Parathyroid adenoma (tissue), 2 donors: ENCODE measurements around the gene ESYT3.
"Not testable (repeated sequence)": the region's sequence is repeated elsewhere in the genome, so short reads cannot be mapped to it uniquely, and the experiment has no call there.

Experiments
- H2AFZ ChIP-seq: fragments of 300-600 bp; sonication (generic); one replicate; pipeline ENCODE4 v1.7.0; 2017; ENCODE audit warnings: antibody characterized with exemption, mild to moderate bottlenecking
- H3K27ac ChIP-seq: fragments of 300-600 bp; sonication (generic); one replicate; pipeline ENCODE4 v1.7.0; 2017
- H3K27me3 ChIP-seq: fragments of 300-600 bp; sonication (generic); one replicate; pipeline ENCODE4 v1.7.0; 2017; ENCODE audit warnings: low read length; ENCODE audit not compliant: control insufficient read depth, insufficient read depth
- H3K36me3 ChIP-seq: fragments of 300-600 bp; sonication (generic); one replicate; pipeline ENCODE4 v1.7.0; 2017; ENCODE audit warnings: low read length; ENCODE audit not compliant: control insufficient read depth, insufficient read depth
- H3K4me1 ChIP-seq: fragments of 300-600 bp; sonication (generic); one replicate; pipeline ENCODE4 v1.7.0; 2017; ENCODE audit warnings: control low read depth
- H3K4me2 ChIP-seq: fragments of 300-600 bp; sonication (generic); one replicate; pipeline ENCODE4 v1.7.0; 2017; ENCODE audit warnings: low read length
- H3K4me3 ChIP-seq: fragments of 300-600 bp; sonication (generic); one replicate; pipeline ENCODE4 v1.7.0; 2017; ENCODE audit warnings: low read depth, low read length
- H3K79me2 ChIP-seq: fragments of 300-600 bp; sonication (generic); one replicate; pipeline ENCODE4 v1.7.0; 2017; ENCODE audit warnings: control low read depth
- H3K9ac ChIP-seq: fragments of 300-600 bp; sonication (generic); one replicate; pipeline ENCODE4 v1.7.0; 2017; ENCODE audit warnings: mild to moderate bottlenecking
- H3K9me3 ChIP-seq: fragments of 300-600 bp; sonication (generic); one replicate; pipeline ENCODE4 v1.7.0; 2017; ENCODE audit warnings: low read length; ENCODE audit not compliant: control insufficient read depth
- TF ChIP-seq, protein P1 (sequence below): fragments of 300-600 bp; sonication (generic); IDR thresholded peaks from one replicate; pipeline ENCODE4 v1.7.0; 2017; ENCODE audit warnings: antibody characterized with exemption, mild to moderate bottlenecking
- donor health status: primary hyperparathyroidism.

Gene ESYT3

DNA sequence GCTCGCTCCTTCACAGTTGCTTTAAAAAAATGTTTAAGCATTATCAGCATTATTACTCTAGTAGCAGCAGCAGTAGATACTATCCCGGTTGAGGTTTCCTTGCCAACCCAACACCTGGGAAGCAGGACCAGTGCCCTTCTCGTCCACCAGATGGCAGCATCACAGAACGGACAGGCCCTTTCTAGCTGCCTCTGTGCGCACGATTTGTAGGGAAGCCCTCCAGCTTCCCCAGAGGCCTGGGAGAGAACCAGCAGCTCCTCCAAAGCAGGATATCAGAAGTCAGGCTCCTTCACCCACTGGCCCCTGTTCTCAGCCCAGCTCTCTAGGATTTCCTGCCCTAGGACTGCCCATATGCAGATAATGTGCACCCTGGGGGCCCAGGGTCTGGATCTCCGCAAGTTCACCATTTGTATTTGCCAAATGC lies 16.8 kb upstream of the ESYT3 start:
- H3K9ac ChIP-seq: no peak overlapping the region
- no peak overlapping the region for H3K27ac ChIP-seq
- no peaks in the 10 kb centered on the region for H3K36me3 ChIP-seq
- no peaks in the 10 kb centered on the region for H3K4me1 ChIP-seq
- H3K4me3 ChIP-seq: no peak overlapping the region
- no peaks in the 10 kb centered on the region for H3K79me2 ChIP-seq
- H3K4me2 ChIP-seq: no peak overlapping the region
- H3K27me3 ChIP-seq: no peaks in the 10 kb centered on the region
- H2AFZ ChIP-seq: peak overlapping the region; percentile 61
- no peaks in the 10 kb centered on the region for H3K9me3 ChIP-seq
- TF ChIP-seq, protein P1, sequence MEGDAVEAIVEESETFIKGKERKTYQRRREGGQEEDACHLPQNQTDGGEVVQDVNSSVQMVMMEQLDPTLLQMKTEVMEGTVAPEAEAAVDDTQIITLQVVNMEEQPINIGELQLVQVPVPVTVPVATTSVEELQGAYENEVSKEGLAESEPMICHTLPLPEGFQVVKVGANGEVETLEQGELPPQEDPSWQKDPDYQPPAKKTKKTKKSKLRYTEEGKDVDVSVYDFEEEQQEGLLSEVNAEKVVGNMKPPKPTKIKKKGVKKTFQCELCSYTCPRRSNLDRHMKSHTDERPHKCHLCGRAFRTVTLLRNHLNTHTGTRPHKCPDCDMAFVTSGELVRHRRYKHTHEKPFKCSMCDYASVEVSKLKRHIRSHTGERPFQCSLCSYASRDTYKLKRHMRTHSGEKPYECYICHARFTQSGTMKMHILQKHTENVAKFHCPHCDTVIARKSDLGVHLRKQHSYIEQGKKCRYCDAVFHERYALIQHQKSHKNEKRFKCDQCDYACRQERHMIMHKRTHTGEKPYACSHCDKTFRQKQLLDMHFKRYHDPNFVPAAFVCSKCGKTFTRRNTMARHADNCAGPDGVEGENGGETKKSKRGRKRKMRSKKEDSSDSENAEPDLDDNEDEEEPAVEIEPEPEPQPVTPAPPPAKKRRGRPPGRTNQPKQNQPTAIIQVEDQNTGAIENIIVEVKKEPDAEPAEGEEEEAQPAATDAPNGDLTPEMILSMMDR: peak; percentile 93

DNA sequence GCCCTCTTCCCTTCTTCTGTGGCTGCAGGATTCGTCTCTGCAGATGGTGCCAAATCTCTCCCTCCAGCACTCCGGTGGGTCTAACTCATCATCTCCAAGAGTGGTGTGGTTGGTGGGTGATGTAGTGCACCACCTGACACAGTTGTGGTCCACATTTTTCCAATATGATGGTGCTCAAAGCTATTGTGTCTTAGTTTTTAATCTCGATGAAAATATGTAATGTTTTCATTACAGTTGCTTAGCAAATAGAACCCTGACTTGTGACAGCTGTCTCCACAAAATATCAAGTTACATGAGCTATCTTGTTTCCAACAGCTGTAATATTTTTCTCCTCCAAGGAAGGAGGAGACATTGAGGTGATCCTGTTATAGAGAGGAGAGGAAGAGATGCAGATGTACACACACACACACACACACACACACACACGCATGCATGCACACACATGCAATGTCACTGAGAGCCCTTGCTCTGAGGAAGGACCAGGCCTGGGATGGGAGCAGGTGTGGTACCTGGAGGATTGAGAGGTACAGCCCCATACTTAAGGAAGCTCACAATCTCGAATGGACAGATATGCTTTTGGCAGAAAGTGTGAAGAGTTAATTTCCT lies 15.7 kb upstream of the ESYT3 start:
- Histone ChIP-seq H3K79me2 (no peaks in the 10 kb centered on the region), H3K9me3 (no peaks in the 10 kb centered on the region), H3K4me2 (no peak overlapping the region), H3K4me1 (no peaks in the 10 kb centered on the region), H3K27me3 (no peaks in the 10 kb centered on the region), H3K27ac (no peak overlapping the region), H3K4me3 (no peak overlapping the region), H3K36me3 (no peaks in the 10 kb centered on the region), H2AFZ (peak overlapping the region; percentile 4), H3K9ac (no peak overlapping the region)
- TF ChIP-seq, protein P1: no peak

DNA sequence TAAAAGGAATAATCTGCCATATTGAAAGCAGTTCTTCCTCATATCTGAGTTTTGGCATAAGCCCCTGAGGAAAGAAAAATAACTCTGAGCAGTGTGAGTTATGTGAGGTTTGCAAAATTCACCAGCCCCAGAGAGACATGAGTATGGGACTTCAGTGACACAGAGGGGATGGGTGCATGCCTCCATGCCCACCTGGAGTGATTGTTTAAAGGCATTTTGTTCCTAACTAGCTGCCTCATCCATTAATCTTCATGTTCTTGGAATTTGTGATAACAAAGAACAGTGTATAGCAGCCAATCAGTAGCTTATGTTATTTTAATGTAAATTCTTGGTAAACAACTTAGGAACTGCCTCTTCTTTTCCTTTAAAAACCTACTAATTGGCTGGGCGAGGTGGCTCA lies 11.1 kb upstream of the ESYT3 start:
- Histone ChIP-seq H3K36me3 (no peaks in the 10 kb centered on the region), H3K4me1 (no peaks in the 10 kb centered on the region), H3K9me3 (no peaks in the 10 kb centered on the region), H3K79me2 (no peaks in the 10 kb centered on the region), H3K27ac (no peak overlapping the region), H3K9ac (no peak overlapping the region), H3K4me2 (no peak overlapping the region), H2AFZ (no peak overlapping the region), H3K27me3 (no peaks in the 10 kb centered on the region), H3K4me3 (no peak overlapping the region)
- TF ChIP-seq, protein P1: no peak

DNA sequence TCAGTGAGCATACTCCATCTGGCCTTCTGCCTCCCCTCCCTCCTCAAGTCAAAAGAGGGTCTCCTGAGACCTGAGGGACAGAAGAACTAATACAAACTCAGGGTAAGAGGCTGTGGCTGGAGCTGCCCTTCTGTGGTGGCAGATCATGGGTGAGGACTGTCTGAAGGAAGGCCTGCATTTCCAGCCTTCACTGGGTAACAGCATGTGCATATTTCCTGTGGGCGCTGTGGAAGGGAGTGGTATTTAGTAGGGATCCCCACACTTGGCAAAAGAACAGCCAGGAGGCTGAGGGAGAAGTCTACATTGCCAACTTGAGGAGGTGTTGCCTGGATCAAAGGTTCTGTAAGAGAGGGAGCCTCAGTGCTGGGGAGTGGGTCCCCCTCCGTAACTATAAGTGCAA lies 10.1 kb upstream of the ESYT3 start:
- no peak overlapping the region for H3K4me2 ChIP-seq
- no peak overlapping the region for H2AFZ ChIP-seq
- TF ChIP-seq, protein P1: no peak
- H3K4me3 ChIP-seq: no peak overlapping the region
- H3K27me3 ChIP-seq: no peaks in the 10 kb centered on the region
- no peak overlapping the region for H3K27ac ChIP-seq
- no peaks in the 10 kb centered on the region for H3K36me3 ChIP-seq
- no peaks in the 10 kb centered on the region for H3K4me1 ChIP-seq
- no peak overlapping the region for H3K9ac ChIP-seq
- no peaks in the 10 kb centered on the region for H3K9me3 ChIP-seq
- no peaks in the 10 kb centered on the region for H3K79me2 ChIP-seq

DNA sequence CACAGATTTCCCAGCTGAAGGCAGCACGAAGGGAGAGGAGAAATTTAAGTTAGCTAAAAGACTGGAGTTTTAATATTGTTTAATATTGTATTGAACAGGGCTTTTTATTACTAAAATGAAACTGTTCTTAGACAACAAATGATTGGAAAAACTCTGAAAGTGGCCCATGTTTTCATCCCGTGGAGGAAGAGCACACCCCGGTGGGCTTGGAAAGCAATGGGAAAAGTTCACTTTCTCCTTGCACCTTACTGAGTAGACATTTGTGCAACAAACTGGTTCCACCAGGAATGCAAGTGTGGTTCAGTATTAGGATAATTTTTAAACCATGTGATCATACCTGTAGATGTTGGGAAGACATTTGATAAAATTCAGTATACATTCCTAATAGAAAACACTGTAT lies 8.2 kb upstream of the ESYT3 start:
- H3K27ac ChIP-seq: no peak overlapping the region
- no peaks in the 10 kb centered on the region for H3K36me3 ChIP-seq
- H3K79me2 ChIP-seq: no peaks in the 10 kb centered on the region
- H3K4me3 ChIP-seq: no peak overlapping the region
- H3K27me3 ChIP-seq: no peaks in the 10 kb centered on the region
- H2AFZ ChIP-seq: no peak overlapping the region
- no peaks in the 10 kb centered on the region for H3K4me1 ChIP-seq
- TF ChIP-seq, protein P1: no peak
- no peak overlapping the region for H3K4me2 ChIP-seq
- no peaks in the 10 kb centered on the region for H3K9me3 ChIP-seq
- no peak overlapping the region for H3K9ac ChIP-seq

DNA sequence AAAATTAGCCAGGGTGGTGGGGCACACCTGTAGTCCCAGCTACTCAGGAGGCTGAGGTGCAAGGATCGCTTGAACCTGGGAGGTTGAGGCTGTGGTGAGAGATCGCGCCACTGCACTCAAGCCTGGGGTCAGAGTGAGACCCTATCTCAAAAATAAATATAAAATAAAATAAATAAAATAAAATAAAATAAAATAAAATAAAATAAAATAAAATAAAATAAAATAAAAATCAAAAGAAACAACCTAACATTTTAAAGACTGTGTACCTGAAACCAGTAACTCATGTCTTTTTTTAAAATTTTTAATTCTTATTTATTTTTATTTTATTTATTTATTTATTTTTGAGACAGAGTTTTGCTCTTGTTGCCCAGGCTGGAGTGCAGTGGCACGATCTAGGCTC lies 7.7 kb upstream of the ESYT3 start:
- H3K27me3 ChIP-seq, H3K4me3 ChIP-seq, H3K79me2 ChIP-seq, H3K4me1 ChIP-seq, H3K36me3 ChIP-seq, H2AFZ ChIP-seq, H3K27ac ChIP-seq, H3K9me3 ChIP-seq, H3K9ac ChIP-seq, H3K4me2 ChIP-seq: not testable (repeated sequence)
